ENCODE results near the gene CDH4.

Gene CDH4

GRCh38 chr20:61575151-61575937 lies 323.3 kb downstream of the CDH4 start:
- no peak overlapping the region for H3K18ac ChIP-seq (ENCODE audit: low read length)
- no peak overlapping the region for H3K27ac ChIP-seq (ENCODE audit: low read depth, low read length)
- no peak overlapping the region for H4K5ac ChIP-seq (ENCODE audit: low read length)
- H2AK5ac ChIP-seq (ENCODE audit: low read length): no peak overlapping the region
- no peaks in the 10 kb centered on the region for H3K27me3 ChIP-seq (ENCODE audit: insufficient read depth, low read length, poor library complexity)
- H3K4me2 ChIP-seq (ENCODE audit: low read length): no peak overlapping the region
- no peak overlapping the region for H2BK15ac ChIP-seq (replicated peaks; ENCODE audit: low read depth)
- H4K8ac ChIP-seq (ENCODE audit: low read depth, low read length): no peak overlapping the region
- DNase-seq: peak; percentile 19
- H3K36me3 ChIP-seq (ENCODE audit: control insufficient read depth, insufficient read depth, low read length): no peaks in the 10 kb centered on the region
- WGBS (ENCODE audit: extremely low coverage, insufficient coverage, low lambda C conversion rate): no CpG with 5 or more reads among the region's 6 CpGs
- H3K23ac ChIP-seq (ENCODE audit: low read length): no peak overlapping the region
- H2BK120ac ChIP-seq (ENCODE audit: low read depth, low read length): no peak overlapping the region
- H3K4me3 ChIP-seq (ENCODE audit: low read length): no peak overlapping the region
- H3K4me1 ChIP-seq (ENCODE audit: control insufficient read depth, low read depth, low read length): no peaks in the 10 kb centered on the region
- no peak overlapping the region for H3K56ac ChIP-seq (ENCODE audit: low read length)
- H3K79me2 ChIP-seq (ENCODE audit: control insufficient read depth, insufficient read depth, low read length): no peaks in the 10 kb centered on the region
- H3K4ac ChIP-seq (ENCODE audit: low read depth, low read length): no peak overlapping the region
- no peaks in the 10 kb centered on the region for H3K79me1 ChIP-seq (ENCODE audit: low read length)
- H2BK5ac ChIP-seq (ENCODE audit: low read length): no peak overlapping the region
- H3K9ac ChIP-seq (ENCODE audit: low read length): no peak overlapping the region

- no peak overlapping the region for H3K23ac ChIP-seq (ENCODE audit: low read length)
- no peaks in the 10 kb centered on the region for H3K36me3 ChIP-seq (ENCODE audit: control insufficient read depth, insufficient read depth, low read length)
- no CpG with 5 or more reads among the region's 5 CpGs for WGBS (ENCODE audit: extremely low coverage, insufficient coverage, low lambda C conversion rate)
- H4K5ac ChIP-seq (ENCODE audit: low read length): no peak overlapping the region
- H2BK120ac ChIP-seq (ENCODE audit: low read depth, low read length): no peak overlapping the region
- H2AK5ac ChIP-seq (ENCODE audit: low read length): no peak overlapping the region
- no peak overlapping the region for H4K8ac ChIP-seq (ENCODE audit: low read depth, low read length)
- H3K4me2 ChIP-seq (ENCODE audit: low read length): no peak overlapping the region
- no peaks in the 10 kb centered on the region for H3K79me1 ChIP-seq (ENCODE audit: low read length)
- no peak overlapping the region for H3K4ac ChIP-seq (ENCODE audit: low read depth, low read length)
- no peaks in the 10 kb centered on the region for H3K27me3 ChIP-seq (ENCODE audit: insufficient read depth, low read length, poor library complexity)
- H3K18ac ChIP-seq (ENCODE audit: low read length): no peak overlapping the region
- no peak overlapping the region for H3K9ac ChIP-seq (ENCODE audit: low read length)
- H3K27ac ChIP-seq (ENCODE audit: low read depth, low read length): no peak overlapping the region
- no peak overlapping the region for H3K56ac ChIP-seq (ENCODE audit: low read length)
- no peak overlapping the region for H2BK15ac ChIP-seq (replicated peaks; ENCODE audit: low read depth)
- H3K79me2 ChIP-seq (ENCODE audit: control insufficient read depth, insufficient read depth, low read length): no peaks in the 10 kb centered on the region
- H3K4me1 ChIP-seq (ENCODE audit: control insufficient read depth, low read depth, low read length): no peaks in the 10 kb centered on the region
- peak; percentile 16 for DNase-seq
- H3K4me3 ChIP-seq (ENCODE audit: low read length): no peak overlapping the region
- H2BK5ac ChIP-seq (ENCODE audit: low read length): no peak overlapping the region
These were observed 324.3 kb downstream of the CDH4 start for GRCh38 chr20:61576372-61576771.

GRCh38 chr20:61577065-61577464 lies 325.0 kb downstream of the CDH4 start:
- 100% methylated on average over 1 of the region's 1 CpG for WGBS (ENCODE audit: extremely low coverage, insufficient coverage, low lambda C conversion rate)
- no peak overlapping the region for H4K5ac ChIP-seq (ENCODE audit: low read length)
- no peaks in the 10 kb centered on the region for H3K4me1 ChIP-seq (ENCODE audit: control insufficient read depth, low read depth, low read length)
- no peak overlapping the region for H3K27ac ChIP-seq (ENCODE audit: low read depth, low read length)
- H3K56ac ChIP-seq (ENCODE audit: low read length): no peak overlapping the region
- no peaks in the 10 kb centered on the region for H3K27me3 ChIP-seq (ENCODE audit: insufficient read depth, low read length, poor library complexity)
- no peak overlapping the region for H3K4me2 ChIP-seq (ENCODE audit: low read length)
- no peaks in the 10 kb centered on the region for H3K79me1 ChIP-seq (ENCODE audit: low read length)
- H3K36me3 ChIP-seq (ENCODE audit: control insufficient read depth, insufficient read depth, low read length): no peaks in the 10 kb centered on the region
- H3K9ac ChIP-seq (ENCODE audit: low read length): no peak overlapping the region
- no peak overlapping the region for H3K23ac ChIP-seq (ENCODE audit: low read length)
- H3K4me3 ChIP-seq (ENCODE audit: low read length): no peak overlapping the region
- H3K4ac ChIP-seq (ENCODE audit: low read depth, low read length): no peak overlapping the region
- H2BK15ac ChIP-seq (replicated peaks; ENCODE audit: low read depth): no peak overlapping the region
- H2BK120ac ChIP-seq (ENCODE audit: low read depth, low read length): no peak overlapping the region
- no peak overlapping the region for H4K8ac ChIP-seq (ENCODE audit: low read depth, low read length)
- H3K79me2 ChIP-seq (ENCODE audit: control insufficient read depth, insufficient read depth, low read length): no peaks in the 10 kb centered on the region
- H3K18ac ChIP-seq (ENCODE audit: low read length): no peak overlapping the region
- DNase-seq: no peak
- no peak overlapping the region for H2BK5ac ChIP-seq (ENCODE audit: low read length)
- no peak overlapping the region for H2AK5ac ChIP-seq (ENCODE audit: low read length)

GRCh38 chr20:61579908-61580307 lies 327.8 kb downstream of the CDH4 start:
- Histone ChIP-seq H2BK15ac (replicated peaks; ENCODE audit: low read depth) (no peak overlapping the region), H3K79me1 (ENCODE audit: low read length) (no peaks in the 10 kb centered on the region), H2AK5ac (ENCODE audit: low read length) (no peak overlapping the region), H3K18ac (ENCODE audit: low read length) (no peak overlapping the region), H4K8ac (ENCODE audit: low read depth, low read length) (no peak overlapping the region), H3K27ac (ENCODE audit: low read depth, low read length) (no peak overlapping the region), H4K5ac (ENCODE audit: low read length) (no peak overlapping the region), H2BK5ac (ENCODE audit: low read length) (no peak overlapping the region), H3K36me3 (ENCODE audit: control insufficient read depth, insufficient read depth, low read length) (no peaks in the 10 kb centered on the region), H3K79me2 (ENCODE audit: control insufficient read depth, insufficient read depth, low read length) (no peaks in the 10 kb centered on the region), H3K4me3 (ENCODE audit: low read length) (no peak overlapping the region), H3K4me1 (ENCODE audit: control insufficient read depth, low read depth, low read length) (no peaks in the 10 kb centered on the region), H3K56ac (ENCODE audit: low read length) (no peak overlapping the region), H2BK120ac (ENCODE audit: low read depth, low read length) (no peak overlapping the region), H3K23ac (ENCODE audit: low read length) (no peak overlapping the region), H3K9ac (ENCODE audit: low read length) (no peak overlapping the region), H3K4me2 (ENCODE audit: low read length) (no peak overlapping the region), H3K27me3 (ENCODE audit: insufficient read depth, low read length, poor library complexity) (no peaks in the 10 kb centered on the region), H3K4ac (ENCODE audit: low read depth, low read length) (no peak overlapping the region)
- no peak for DNase-seq
- WGBS (ENCODE audit: extremely low coverage, insufficient coverage, low lambda C conversion rate): no CpG with 5 or more reads among the region's 7 CpGs

GRCh38 chr20:61580958-61581824 lies 329.1 kb downstream of the CDH4 start:
- no peak overlapping the region for H3K4me2 ChIP-seq (ENCODE audit: low read length)
- no peak overlapping the region for H2BK5ac ChIP-seq (ENCODE audit: low read length)
- H3K56ac ChIP-seq (ENCODE audit: low read length): no peak overlapping the region
- H3K4me3 ChIP-seq (ENCODE audit: low read length): no peak overlapping the region
- H3K9ac ChIP-seq (ENCODE audit: low read length): no peak overlapping the region
- no peaks in the 10 kb centered on the region for H3K79me1 ChIP-seq (ENCODE audit: low read length)
- no peak overlapping the region for H4K5ac ChIP-seq (ENCODE audit: low read length)
- no peak overlapping the region for H4K8ac ChIP-seq (ENCODE audit: low read depth, low read length)
- no peak overlapping the region for H2BK120ac ChIP-seq (ENCODE audit: low read depth, low read length)
- H3K4ac ChIP-seq (ENCODE audit: low read depth, low read length): no peak overlapping the region
- H3K23ac ChIP-seq (ENCODE audit: low read length): no peak overlapping the region
- no peaks in the 10 kb centered on the region for H3K79me2 ChIP-seq (ENCODE audit: control insufficient read depth, insufficient read depth, low read length)
- H3K18ac ChIP-seq (ENCODE audit: low read length): no peak overlapping the region
- DNase-seq: peak; percentile 13
- no peak overlapping the region for H3K27ac ChIP-seq (ENCODE audit: low read depth, low read length)
- no peaks in the 10 kb centered on the region for H3K27me3 ChIP-seq (ENCODE audit: insufficient read depth, low read length, poor library complexity)
- H3K4me1 ChIP-seq (ENCODE audit: control insufficient read depth, low read depth, low read length): no peaks in the 10 kb centered on the region
- H2AK5ac ChIP-seq (ENCODE audit: low read length): no peak overlapping the region
- H3K36me3 ChIP-seq (ENCODE audit: control insufficient read depth, insufficient read depth, low read length): no peaks in the 10 kb centered on the region
- no peak overlapping the region for H2BK15ac ChIP-seq (replicated peaks; ENCODE audit: low read depth)
- WGBS (ENCODE audit: extremely low coverage, insufficient coverage, low lambda C conversion rate): no CpG with 5 or more reads among the region's 16 CpGs

All from mesendoderm (in vitro differentiated cells).